Duodenal mucosa (tissue), 2 donors: Measurements from ENCODE around the gene INTS14.

Source experiments
- H3K27ac ChIP-seq: one replicate; pipeline ENCODE4 v1.7.0; 2013; ENCODE audit warnings: low read depth, low read length
- H3K27me3 ChIP-seq, 2 donors: one replicate each; pipeline ENCODE4 v1.7.0; 2013; ENCODE audit warnings: low read length in 2 of 2, control low read depth in 1 of 2; ENCODE audit not compliant: insufficient read depth in 2 of 2, control insufficient read depth in 1 of 2
- H3K36me3 ChIP-seq, 2 donors: one replicate each; pipeline ENCODE4 v1.7.0; 2013; ENCODE audit warnings: low read length in 2 of 2, control low read depth in 1 of 2; ENCODE audit not compliant: insufficient read depth in 2 of 2, control insufficient read depth in 1 of 2
- H3K4me1 ChIP-seq, 2 donors: one replicate each; pipeline ENCODE4 v1.7.0; 2013; ENCODE audit warnings: low read length in 2 of 2, control low read depth in 1 of 2; ENCODE audit not compliant: insufficient read depth in 2 of 2, control insufficient read depth in 1 of 2
- H3K4me3 ChIP-seq, 2 donors: one replicate each; pipeline ENCODE4 v1.7.0; 2013; ENCODE audit warnings: low read length in 2 of 2, low read depth in 1 of 2
- H3K9ac ChIP-seq, 2 donors: one replicate each; pipeline ENCODE4 v1.7.0; 2013; ENCODE audit warnings: low read length in 2 of 2, low read depth in 1 of 2
- H3K9me3 ChIP-seq, 2 donors: one replicate each; pipeline ENCODE4 v1.7.0; 2013; ENCODE audit warnings: low read length in 2 of 2, control low read depth in 1 of 2; ENCODE audit not compliant: control insufficient read depth in 1 of 2

The INTS14 gene

GRCh38 chr15:65584241-65584640, 26.7 kb downstream of the INTS14 start:
- Histone ChIP-seq H3K9ac (no peak overlapping the region), H3K4me3 (no peak overlapping the region), H3K4me1 (no peaks in the 10 kb centered on the region), H3K9me3 (no peaks in the 10 kb centered on the region), H3K36me3 (peaks cover 24 to 64% of the 10 kb centered on the region in 2 donors), H3K27me3 (no peaks in the 10 kb centered on the region), H3K27ac (no peak overlapping the region)

GRCh38 chr15:65583701-65584100, 27.2 kb downstream of the INTS14 start:
- H3K4me1 ChIP-seq: no peaks in the 10 kb centered on the region
- H3K27me3 ChIP-seq: no peaks in the 10 kb centered on the region
- no peak overlapping the region for H3K27ac ChIP-seq
- H3K4me3 ChIP-seq: no peak overlapping the region
- H3K9ac ChIP-seq: no peak overlapping the region
- H3K36me3 ChIP-seq: peaks cover 25 to 64% of the 10 kb centered on the region in 2 donors
- no peaks in the 10 kb centered on the region for H3K9me3 ChIP-seq

- Histone ChIP-seq H3K27ac (no peak overlapping the region), H3K9me3 (no peaks in the 10 kb centered on the region), H3K4me3 (no peak overlapping the region), H3K4me1 (peaks cover 4 to 6% of the 10 kb centered on the region in 2 donors), H3K9ac (no peak overlapping the region), H3K27me3 (no peaks in the 10 kb centered on the region), H3K36me3 (peaks cover 19 to 67% of the 10 kb centered on the region in 2 donors)
Observed at GRCh38 chr15:65580287-65580686, 30.6 kb downstream of the INTS14 start.

GRCh38 chr15:65579762-65580161, 31.2 kb downstream of the INTS14 start:
- no peak overlapping the region for H3K27ac ChIP-seq
- no peaks in the 10 kb centered on the region for H3K9me3 ChIP-seq
- peaks cover 4 to 6% of the 10 kb centered on the region in 2 donors for H3K4me1 ChIP-seq
- H3K9ac ChIP-seq: no peak overlapping the region
- H3K4me3 ChIP-seq: no peak overlapping the region
- no peaks in the 10 kb centered on the region for H3K27me3 ChIP-seq
- H3K36me3 ChIP-seq: peaks cover 19 to 65% of the 10 kb centered on the region in 2 donors

DNA sequence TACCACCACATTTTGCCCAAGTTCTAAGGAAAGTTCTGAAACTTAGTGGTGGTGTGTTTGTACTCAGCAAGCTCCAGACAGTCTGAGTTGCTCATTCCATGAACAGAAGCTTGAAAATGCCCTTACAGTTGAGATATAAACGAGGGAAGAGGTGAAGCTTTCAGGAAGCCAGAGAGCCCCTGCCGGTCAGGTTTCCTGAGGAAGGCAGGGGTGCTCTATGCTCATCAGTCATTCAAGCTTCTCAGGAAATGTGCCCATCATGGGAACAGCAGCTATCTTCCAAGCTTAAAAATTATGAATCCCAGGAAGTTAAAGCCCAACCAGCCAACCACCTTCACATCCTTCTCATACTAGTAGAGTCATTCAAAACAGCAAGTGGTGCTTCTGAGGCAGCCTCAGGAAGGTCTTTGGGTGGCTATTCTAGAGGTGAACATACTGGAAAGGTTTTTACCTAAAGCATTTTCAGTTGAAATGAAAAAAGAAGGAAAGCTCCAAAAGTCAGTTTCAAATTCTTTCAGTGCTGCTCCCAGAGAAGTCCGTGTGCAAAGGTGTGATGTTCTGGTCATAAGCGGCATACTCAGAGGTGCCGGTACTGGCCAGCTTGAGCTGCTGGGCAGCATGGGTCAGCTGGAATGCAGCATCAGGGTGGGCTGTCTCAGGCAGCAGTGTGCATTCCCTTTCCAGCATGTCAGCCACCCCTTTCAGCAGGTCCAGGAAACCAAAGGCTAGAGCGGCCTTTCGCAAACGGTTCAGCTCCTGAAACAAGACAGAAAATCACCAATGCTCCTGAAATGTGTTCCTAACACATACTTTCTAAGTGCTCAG, 31.8 kb downstream of the INTS14 start:
- no peak overlapping the region for H3K9ac ChIP-seq
- H3K36me3 ChIP-seq: peaks cover 19 to 62% of the 10 kb centered on the region in 2 donors
- H3K4me3 ChIP-seq: no peak overlapping the region
- no peak overlapping the region for H3K27ac ChIP-seq
- peaks cover 4 to 6% of the 10 kb centered on the region in 2 donors for H3K4me1 ChIP-seq
- H3K27me3 ChIP-seq: no peaks in the 10 kb centered on the region
- no peaks in the 10 kb centered on the region for H3K9me3 ChIP-seq

DNA sequence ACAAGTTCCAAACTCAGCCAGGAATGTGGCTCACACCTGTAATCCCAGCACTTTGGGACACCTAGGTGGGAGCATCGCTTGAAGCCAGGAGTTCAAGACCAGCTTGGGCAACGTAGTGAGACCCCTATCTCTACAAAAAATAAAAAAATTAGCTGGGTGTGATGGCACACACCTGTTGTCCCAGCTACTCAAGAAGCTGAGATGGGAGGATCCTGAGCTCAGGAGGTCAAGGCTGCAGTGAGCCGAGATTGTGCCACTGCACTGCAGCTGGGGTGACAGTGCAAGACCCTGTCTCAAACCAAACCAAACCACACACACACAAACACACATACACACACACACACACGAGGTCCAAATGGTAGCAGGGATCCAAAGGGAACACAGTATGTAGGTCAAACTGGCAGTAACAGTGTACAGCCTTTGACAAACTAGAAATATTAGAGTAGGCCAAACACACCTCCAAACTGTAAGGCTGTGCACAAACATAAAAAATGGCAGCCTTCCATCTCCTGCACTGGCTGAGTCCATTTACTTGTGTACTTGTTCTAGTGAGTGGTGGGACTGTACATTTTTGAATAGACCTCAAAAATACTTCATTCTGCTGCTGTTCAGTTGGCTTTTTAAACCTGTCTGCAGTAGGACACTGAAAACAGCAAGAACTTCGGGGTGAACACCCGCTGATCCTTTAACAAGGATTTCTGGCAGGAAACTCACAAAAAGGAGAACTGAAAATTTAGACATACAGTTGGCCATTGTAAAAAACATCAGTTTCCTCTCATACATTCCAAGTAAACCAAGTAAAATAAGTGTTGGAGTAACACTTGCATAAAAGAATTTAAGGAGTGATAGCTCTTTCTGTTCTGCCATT, 33.6 kb downstream of the INTS14 start:
- Histone ChIP-seq H3K36me3 (peaks cover 18 to 53% of the 10 kb centered on the region in 2 donors), H3K9ac (no peak overlapping the region), H3K4me1 (peaks cover 4 to 6% of the 10 kb centered on the region in 2 donors), H3K4me3 (no peak overlapping the region), H3K27ac (no peak overlapping the region), H3K27me3 (no peaks in the 10 kb centered on the region), H3K9me3 (no peaks in the 10 kb centered on the region)

DNA sequence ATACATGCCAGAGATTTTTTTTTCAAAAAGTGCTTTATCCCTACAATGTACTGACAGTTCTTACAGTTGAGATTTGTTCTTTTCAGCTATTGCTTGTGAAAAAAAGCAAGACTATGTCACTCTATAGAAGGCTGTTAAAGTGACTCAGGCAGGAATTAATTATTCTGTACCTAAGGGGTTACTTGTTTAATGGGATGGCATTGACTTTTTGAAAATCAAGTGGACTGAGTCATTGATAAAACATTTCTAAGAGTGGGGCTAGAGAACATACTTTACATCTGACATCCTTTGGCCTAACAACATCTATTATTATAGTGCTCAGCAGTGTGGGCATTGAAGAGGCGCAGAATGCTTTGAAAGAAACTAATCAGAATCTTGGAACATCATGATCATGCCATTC, 34.3 kb downstream of the INTS14 start:
- Histone ChIP-seq H3K9me3 (no peaks in the 10 kb centered on the region), H3K27me3 (no peaks in the 10 kb centered on the region), H3K4me3 (no peak overlapping the region), H3K27ac (no peak overlapping the region), H3K36me3 (peaks cover 15 to 53% of the 10 kb centered on the region in 2 donors), H3K4me1 (peaks cover 4 to 6% of the 10 kb centered on the region in 2 donors), H3K9ac (no peak overlapping the region)

GRCh38 chr15:65571971-65572370, 39.0 kb downstream of the INTS14 start:
- H3K27ac ChIP-seq: no peak overlapping the region
- no peaks in the 10 kb centered on the region for H3K9me3 ChIP-seq
- no peak overlapping the region for H3K4me3 ChIP-seq
- H3K27me3 ChIP-seq: no peaks in the 10 kb centered on the region
- H3K4me1 ChIP-seq: no peaks in the 10 kb centered on the region
- no peak overlapping the region for H3K9ac ChIP-seq
- peaks cover 7 to 48% of the 10 kb centered on the region in 2 donors for H3K36me3 ChIP-seq

- Histone ChIP-seq H3K36me3 (peaks cover 7 to 53% of the 10 kb centered on the region in 2 donors), H3K4me1 (no peaks in the 10 kb centered on the region), H3K27me3 (no peaks in the 10 kb centered on the region), H3K27ac (no peak overlapping the region), H3K4me3 (no peak overlapping the region), H3K9ac (no peak overlapping the region), H3K9me3 (no peaks in the 10 kb centered on the region)
Observed at GRCh38 chr15:65569728-65570127, 41.2 kb downstream of the INTS14 start.

GRCh38 chr15:65561934-65562333, 49.0 kb downstream of the INTS14 start:
- Histone ChIP-seq H3K4me3 (no peak overlapping the region), H3K27me3 (no peaks in the 10 kb centered on the region), H3K36me3 (peaks cover 10 to 53% of the 10 kb centered on the region in 2 donors), H3K4me1 (no peaks in the 10 kb centered on the region), H3K9me3 (no peaks in the 10 kb centered on the region), H3K9ac (no peak overlapping the region), H3K27ac (no peak overlapping the region)
